NCI-H774 (cell line): Measurements from ENCODE around the gene SETDB1.

Experiments
- DNase-seq: peaks from one replicate; lab custom pipeline; 2025; lab: John Stamatoyannopoulos, UW

Gene SETDB1

GRCh38 chr1:150931773-150932172, 5.6 kb downstream of the SETDB1 start:
- no peak for DNase-seq

GRCh38 chr1:150944856-150945255, 18.7 kb downstream of the SETDB1 start:
- DNase-seq = no peak

GRCh38 chr1:150954708-150955107, 28.5 kb downstream of the SETDB1 start:
- DNase-seq = no peak

GRCh38 chr1:150955280-150955679, 29.1 kb downstream of the SETDB1 start:
- no peak for DNase-seq

GRCh38 chr1:150957666-150958065, 31.5 kb downstream of the SETDB1 start:
- DNase-seq = no peak

- no peak for DNase-seq
Measured at GRCh38 chr1:150960646-150961045, 34.5 kb downstream of the SETDB1 start.

GRCh38 chr1:150961756-150962155, 35.6 kb downstream of the SETDB1 start:
- DNase-seq = no peak

GRCh38 chr1:150963321-150964163, 37.4 kb downstream of the SETDB1 start:
- no peak for DNase-seq

GRCh38 chr1:150964164-150964489, 38.0 kb downstream of the SETDB1 start:
- DNase-seq = no peak

- DNase-seq = no peak
Measured at GRCh38 chr1:150965605-150966004, 39.4 kb downstream of the SETDB1 start.

GRCh38 chr1:150966011-150966410, 39.8 kb downstream of the SETDB1 start:
- no peak for DNase-seq

GRCh38 chr1:150967936-150968335, 41.8 kb downstream of the SETDB1 start:
- no peak for DNase-seq

GRCh38 chr1:150968491-150968890, 42.3 kb downstream of the SETDB1 start:
- DNase-seq = no peak

GRCh38 chr1:150969626-150970025, 43.5 kb downstream of the SETDB1 start:
- no peak for DNase-seq

GRCh38 chr1:150970808-150971582, 44.8 kb downstream of the SETDB1 start:
- no peak for DNase-seq

GRCh38 chr1:150971583-150972416, 45.6 kb downstream of the SETDB1 start:
- DNase-seq = no peak

GRCh38 chr1:150972417-150972940, 46.3 kb downstream of the SETDB1 start:
- DNase-seq = no peak

GRCh38 chr1:150973258-150973835, 47.2 kb downstream of the SETDB1 start:
- DNase-seq = no peak

- DNase-seq = peak; percentile 26
Measured at GRCh38 chr1:150973836-150974579, 47.8 kb downstream of the SETDB1 start.

GRCh38 chr1:150974580-150975478, 48.7 kb downstream of the SETDB1 start, which contains the start of gene CERS2:
CERS2 (minus strand) TSS chr1:150974835; CDS start chr1:150969090, 5,745 bp downstream.
- DNase-seq = peak; percentile 85
